Measurements from ENCODE around the gene PRICKLE4.

The PRICKLE4 gene

DNA sequence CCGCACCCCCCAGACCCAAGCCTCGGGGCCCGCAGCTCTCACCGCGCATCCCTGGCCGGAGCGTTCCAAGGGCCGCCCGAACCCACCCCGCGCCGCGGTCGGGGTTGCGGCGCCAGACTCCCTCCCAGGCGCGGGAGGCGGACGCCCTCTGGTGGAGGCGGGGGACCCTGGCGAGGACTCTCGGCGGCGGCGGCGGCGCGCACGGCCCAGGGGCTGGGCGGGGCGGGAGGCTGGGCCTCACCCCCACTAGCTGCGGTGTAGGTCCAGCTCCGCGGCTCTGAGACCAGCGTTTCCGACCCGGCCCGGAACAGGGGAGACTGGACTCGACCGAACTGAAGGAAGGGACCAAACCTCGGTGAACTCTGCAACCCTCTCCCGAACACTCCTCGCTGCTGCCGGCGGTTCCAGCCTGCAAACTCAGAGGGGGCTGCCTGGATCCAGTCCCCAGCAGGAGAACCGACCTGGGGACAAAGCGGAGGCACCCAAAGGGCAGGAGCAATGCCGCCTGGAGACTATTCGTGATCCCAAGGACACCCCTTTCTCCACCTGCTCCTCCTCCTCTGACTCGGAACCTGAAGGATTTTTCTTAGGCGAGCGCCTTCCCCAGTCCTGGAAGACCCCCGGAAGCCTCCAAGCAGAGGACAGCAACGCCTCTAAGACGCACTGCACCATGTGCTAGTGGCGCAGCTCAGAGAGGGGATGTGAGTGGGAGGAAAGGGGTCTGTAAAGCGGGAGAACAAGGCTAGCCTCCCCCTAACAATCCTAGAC, 6.1 kb downstream of the PRICKLE4 start (continued):
- TF ChIP-seq ZNF416 (tag by site-specific recombination; IDR thresholded peaks at IDR 0.05) = no peak
- TF ChIP-seq ZNF660 (tag by site-specific recombination; IDR thresholded peaks at IDR 0.05) = peak; percentile 84
- no peak for TF ChIP-seq ZNF707 (tag by site-specific recombination; IDR thresholded peaks at IDR 0.05)
- no peak for TF ChIP-seq PRDM1 (tag by site-specific recombination; IDR thresholded peaks at IDR 0.05)
- TF ChIP-seq ZNF548 (tag by site-specific recombination; IDR thresholded peaks at IDR 0.05) = no peak
- no peak for TF ChIP-seq ZFP3 (tag by site-specific recombination; IDR thresholded peaks at IDR 0.05; ENCODE audit: low read depth)
- TF ChIP-seq, protein P1, sequence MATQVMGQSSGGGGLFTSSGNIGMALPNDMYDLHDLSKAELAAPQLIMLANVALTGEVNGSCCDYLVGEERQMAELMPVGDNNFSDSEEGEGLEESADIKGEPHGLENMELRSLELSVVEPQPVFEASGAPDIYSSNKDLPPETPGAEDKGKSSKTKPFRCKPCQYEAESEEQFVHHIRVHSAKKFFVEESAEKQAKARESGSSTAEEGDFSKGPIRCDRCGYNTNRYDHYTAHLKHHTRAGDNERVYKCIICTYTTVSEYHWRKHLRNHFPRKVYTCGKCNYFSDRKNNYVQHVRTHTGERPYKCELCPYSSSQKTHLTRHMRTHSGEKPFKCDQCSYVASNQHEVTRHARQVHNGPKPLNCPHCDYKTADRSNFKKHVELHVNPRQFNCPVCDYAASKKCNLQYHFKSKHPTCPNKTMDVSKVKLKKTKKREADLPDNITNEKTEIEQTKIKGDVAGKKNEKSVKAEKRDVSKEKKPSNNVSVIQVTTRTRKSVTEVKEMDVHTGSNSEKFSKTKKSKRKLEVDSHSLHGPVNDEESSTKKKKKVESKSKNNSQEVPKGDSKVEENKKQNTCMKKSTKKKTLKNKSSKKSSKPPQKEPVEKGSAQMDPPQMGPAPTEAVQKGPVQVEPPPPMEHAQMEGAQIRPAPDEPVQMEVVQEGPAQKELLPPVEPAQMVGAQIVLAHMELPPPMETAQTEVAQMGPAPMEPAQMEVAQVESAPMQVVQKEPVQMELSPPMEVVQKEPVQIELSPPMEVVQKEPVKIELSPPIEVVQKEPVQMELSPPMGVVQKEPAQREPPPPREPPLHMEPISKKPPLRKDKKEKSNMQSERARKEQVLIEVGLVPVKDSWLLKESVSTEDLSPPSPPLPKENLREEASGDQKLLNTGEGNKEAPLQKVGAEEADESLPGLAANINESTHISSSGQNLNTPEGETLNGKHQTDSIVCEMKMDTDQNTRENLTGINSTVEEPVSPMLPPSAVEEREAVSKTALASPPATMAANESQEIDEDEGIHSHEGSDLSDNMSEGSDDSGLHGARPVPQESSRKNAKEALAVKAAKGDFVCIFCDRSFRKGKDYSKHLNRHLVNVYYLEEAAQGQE (tag by site-specific recombination; IDR thresholded peaks at IDR 0.05) = peak; percentile 82
- TF ChIP-seq, protein P2, sequence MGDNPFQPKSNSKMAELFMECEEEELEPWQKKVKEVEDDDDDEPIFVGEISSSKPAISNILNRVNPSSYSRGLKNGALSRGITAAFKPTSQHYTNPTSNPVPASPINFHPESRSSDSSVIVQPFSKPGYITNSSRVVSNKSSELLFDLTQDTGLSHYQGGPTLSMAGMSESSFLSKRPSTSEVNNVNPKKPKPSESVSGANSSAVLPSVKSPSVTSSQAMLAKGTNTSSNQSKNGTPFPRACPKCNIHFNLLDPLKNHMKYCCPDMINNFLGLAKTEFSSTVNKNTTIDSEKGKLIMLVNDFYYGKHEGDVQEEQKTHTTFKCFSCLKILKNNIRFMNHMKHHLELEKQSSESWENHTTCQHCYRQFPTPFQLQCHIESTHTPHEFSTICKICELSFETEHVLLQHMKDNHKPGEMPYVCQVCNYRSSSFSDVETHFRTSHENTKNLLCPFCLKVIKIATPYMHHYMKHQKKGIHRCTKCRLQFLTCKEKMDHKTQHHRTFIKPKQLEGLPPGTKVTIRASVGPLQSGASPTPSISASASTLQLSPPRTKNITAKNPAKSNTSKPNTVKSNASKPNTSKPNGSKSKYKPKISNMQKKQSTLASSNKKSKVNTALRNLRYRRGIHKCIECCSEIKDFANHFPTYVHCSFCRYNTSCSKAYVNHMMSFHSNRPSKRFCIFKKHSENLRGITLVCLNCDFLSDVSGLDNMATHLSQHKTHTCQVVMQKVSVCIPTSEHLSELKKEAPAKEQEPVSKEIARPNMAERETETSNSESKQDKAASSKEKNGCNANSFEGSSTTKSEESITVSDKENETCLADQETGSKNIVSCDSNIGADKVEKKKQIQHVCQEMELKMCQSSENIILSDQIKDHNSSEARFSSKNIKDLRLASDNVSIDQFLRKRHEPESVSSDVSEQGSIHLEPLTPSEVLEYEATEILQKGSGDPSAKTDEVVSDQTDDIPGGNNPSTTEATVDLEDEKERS (tag by site-specific recombination; IDR thresholded peaks at IDR 0.05) = no peak
- TF ChIP-seq, protein P3, sequence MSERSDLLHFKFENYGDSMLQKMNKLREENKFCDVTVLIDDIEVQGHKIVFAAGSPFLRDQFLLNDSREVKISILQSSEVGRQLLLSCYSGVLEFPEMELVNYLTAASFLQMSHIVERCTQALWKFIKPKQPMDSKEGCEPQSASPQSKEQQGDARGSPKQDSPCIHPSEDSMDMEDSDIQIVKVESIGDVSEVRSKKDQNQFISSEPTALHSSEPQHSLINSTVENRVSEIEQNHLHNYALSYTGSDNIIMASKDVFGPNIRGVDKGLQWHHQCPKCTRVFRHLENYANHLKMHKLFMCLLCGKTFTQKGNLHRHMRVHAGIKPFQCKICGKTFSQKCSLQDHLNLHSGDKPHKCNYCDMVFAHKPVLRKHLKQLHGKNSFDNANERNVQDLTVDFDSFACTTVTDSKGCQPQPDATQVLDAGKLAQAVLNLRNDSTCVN (tag by site-specific recombination; optimal IDR thresholded peaks at IDR 0.05) = peak; percentile 46
- TF ChIP-seq, protein P4, sequence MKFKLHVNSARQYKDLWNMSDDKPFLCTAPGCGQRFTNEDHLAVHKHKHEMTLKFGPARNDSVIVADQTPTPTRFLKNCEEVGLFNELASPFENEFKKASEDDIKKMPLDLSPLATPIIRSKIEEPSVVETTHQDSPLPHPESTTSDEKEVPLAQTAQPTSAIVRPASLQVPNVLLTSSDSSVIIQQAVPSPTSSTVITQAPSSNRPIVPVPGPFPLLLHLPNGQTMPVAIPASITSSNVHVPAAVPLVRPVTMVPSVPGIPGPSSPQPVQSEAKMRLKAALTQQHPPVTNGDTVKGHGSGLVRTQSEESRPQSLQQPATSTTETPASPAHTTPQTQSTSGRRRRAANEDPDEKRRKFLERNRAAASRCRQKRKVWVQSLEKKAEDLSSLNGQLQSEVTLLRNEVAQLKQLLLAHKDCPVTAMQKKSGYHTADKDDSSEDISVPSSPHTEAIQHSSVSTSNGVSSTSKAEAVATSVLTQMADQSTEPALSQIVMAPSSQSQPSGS (tag by site-specific recombination; IDR thresholded peaks at IDR 0.05; ENCODE audit: low read depth) = no peak
- TF ChIP-seq ZNF530 (tag by site-specific recombination; IDR thresholded peaks at IDR 0.05; ENCODE audit: low read depth) = no peak
- no peak for TF ChIP-seq IKZF3 (tag by site-specific recombination; IDR thresholded peaks at IDR 0.05)
- no peak for TF ChIP-seq ZSCAN23 (tag by site-specific recombination; IDR thresholded peaks at IDR 0.05)
- TF ChIP-seq ZNF121 (tag by site-specific recombination; IDR thresholded peaks at IDR 0.05) = no peak
- no peak for TF ChIP-seq ZNF37A (tag by site-specific recombination; IDR thresholded peaks at IDR 0.05)
- peak; percentile 53; the same call in 1 of the 2 replicates for TF ChIP-seq ZNF184 (tag by site-specific recombination; IDR thresholded peaks at IDR 0.05)
- TF ChIP-seq, protein P5, sequence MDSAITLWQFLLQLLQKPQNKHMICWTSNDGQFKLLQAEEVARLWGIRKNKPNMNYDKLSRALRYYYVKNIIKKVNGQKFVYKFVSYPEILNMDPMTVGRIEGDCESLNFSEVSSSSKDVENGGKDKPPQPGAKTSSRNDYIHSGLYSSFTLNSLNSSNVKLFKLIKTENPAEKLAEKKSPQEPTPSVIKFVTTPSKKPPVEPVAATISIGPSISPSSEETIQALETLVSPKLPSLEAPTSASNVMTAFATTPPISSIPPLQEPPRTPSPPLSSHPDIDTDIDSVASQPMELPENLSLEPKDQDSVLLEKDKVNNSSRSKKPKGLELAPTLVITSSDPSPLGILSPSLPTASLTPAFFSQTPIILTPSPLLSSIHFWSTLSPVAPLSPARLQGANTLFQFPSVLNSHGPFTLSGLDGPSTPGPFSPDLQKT (IDR thresholded peaks at IDR 0.05; ENCODE audit: borderline replicate concordance, low read depth, low read length) = no peak
- 0 out of 2 replicates have a peak, but pooled peaks have one; percentile 2 for TF ChIP-seq ZNF335 (tag by site-specific recombination; conservative IDR thresholded peaks at IDR 0.05)
- TF ChIP-seq ZNF837 (tag by site-specific recombination; IDR thresholded peaks at IDR 0.05) = no peak
- TF ChIP-seq HOXC10 (CRISPR knock-in tag; IDR thresholded peaks at IDR 0.05) = 0 out of 2 replicates have a peak, but pooled peaks have one; percentile 90
- no peak for TF ChIP-seq ZNF211 (tag by site-specific recombination; IDR thresholded peaks at IDR 0.05; ENCODE audit: low read depth)
- TF ChIP-seq, protein P6, sequence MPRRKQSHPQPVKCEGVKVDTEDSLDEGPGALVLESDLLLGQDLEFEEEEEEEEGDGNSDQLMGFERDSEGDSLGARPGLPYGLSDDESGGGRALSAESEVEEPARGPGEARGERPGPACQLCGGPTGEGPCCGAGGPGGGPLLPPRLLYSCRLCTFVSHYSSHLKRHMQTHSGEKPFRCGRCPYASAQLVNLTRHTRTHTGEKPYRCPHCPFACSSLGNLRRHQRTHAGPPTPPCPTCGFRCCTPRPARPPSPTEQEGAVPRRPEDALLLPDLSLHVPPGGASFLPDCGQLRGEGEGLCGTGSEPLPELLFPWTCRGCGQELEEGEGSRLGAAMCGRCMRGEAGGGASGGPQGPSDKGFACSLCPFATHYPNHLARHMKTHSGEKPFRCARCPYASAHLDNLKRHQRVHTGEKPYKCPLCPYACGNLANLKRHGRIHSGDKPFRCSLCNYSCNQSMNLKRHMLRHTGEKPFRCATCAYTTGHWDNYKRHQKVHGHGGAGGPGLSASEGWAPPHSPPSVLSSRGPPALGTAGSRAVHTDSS (tag by site-specific recombination; IDR thresholded peaks at IDR 0.05) = no peak
- no peak for TF ChIP-seq ZNF830 (tag by site-specific recombination; IDR thresholded peaks at IDR 0.05; ENCODE audit: low read depth)
- TF ChIP-seq TCF7L2 (IDR thresholded peaks at IDR 0.05; ENCODE audit: borderline replicate concordance, low read depth, low read length) = no peak
- TF ChIP-seq, protein P7, sequence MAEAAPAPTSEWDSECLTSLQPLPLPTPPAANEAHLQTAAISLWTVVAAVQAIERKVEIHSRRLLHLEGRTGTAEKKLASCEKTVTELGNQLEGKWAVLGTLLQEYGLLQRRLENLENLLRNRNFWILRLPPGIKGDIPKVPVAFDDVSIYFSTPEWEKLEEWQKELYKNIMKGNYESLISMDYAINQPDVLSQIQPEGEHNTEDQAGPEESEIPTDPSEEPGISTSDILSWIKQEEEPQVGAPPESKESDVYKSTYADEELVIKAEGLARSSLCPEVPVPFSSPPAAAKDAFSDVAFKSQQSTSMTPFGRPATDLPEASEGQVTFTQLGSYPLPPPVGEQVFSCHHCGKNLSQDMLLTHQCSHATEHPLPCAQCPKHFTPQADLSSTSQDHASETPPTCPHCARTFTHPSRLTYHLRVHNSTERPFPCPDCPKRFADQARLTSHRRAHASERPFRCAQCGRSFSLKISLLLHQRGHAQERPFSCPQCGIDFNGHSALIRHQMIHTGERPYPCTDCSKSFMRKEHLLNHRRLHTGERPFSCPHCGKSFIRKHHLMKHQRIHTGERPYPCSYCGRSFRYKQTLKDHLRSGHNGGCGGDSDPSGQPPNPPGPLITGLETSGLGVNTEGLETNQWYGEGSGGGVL (tag by site-specific recombination; IDR thresholded peaks at IDR 0.05) = peak; percentile 72
